ENCODE data around the gene MATN3.

The MATN3 gene

GRCh38 chr2:19973466-19973865, 39.0 kb downstream of the MATN3 start:
- Histone ChIP-seq H3K27me3 (ENCODE audit: control insufficient read depth, insufficient read depth, low read length, poor library complexity, severe bottlenecking) (no peaks in the 10 kb centered on the region), H3K9me3 (ENCODE audit: control insufficient read depth, low read length) (no peaks in the 10 kb centered on the region), H3K36me3 (ENCODE audit: control insufficient read depth, insufficient read depth, low read length) (peaks cover 21% of the 10 kb centered on the region), H3K4me3 (ENCODE audit: insufficient read depth, low read depth, low read length) (no peak overlapping the region), H3K27ac (ENCODE audit: insufficient read depth, low read depth, low read length, poor library complexity, severe bottlenecking) (no peak overlapping the region), H3K4me1 (ENCODE audit: control insufficient read depth, insufficient read depth, low read length) (no peaks in the 10 kb centered on the region)
- WGBS, 2 experiments = 91 to 96% methylated on average over 8 of the region's 8 CpGs

GRCh38 chr2:19971691-19972090, 40.8 kb downstream of the MATN3 start:
- Histone ChIP-seq H3K27ac (ENCODE audit: insufficient read depth, low read depth, low read length, poor library complexity, severe bottlenecking) (no peak overlapping the region), H3K4me1 (ENCODE audit: control insufficient read depth, insufficient read depth, low read length) (no peaks in the 10 kb centered on the region), H3K36me3 (ENCODE audit: control insufficient read depth, insufficient read depth, low read length) (peaks cover 15% of the 10 kb centered on the region), H3K4me3 (ENCODE audit: insufficient read depth, low read depth, low read length) (no peak overlapping the region), H3K9me3 (ENCODE audit: control insufficient read depth, low read length) (no peaks in the 10 kb centered on the region), H3K27me3 (ENCODE audit: control insufficient read depth, insufficient read depth, low read length, poor library complexity, severe bottlenecking) (no peaks in the 10 kb centered on the region)
- 94 to 95% methylated on average over 3 of the region's 3 CpGs for WGBS, 2 experiments

- Histone ChIP-seq H3K4me1 (ENCODE audit: control insufficient read depth, insufficient read depth, low read length) (no peaks in the 10 kb centered on the region), H3K4me3 (ENCODE audit: insufficient read depth, low read depth, low read length) (no peak overlapping the region), H3K27ac (ENCODE audit: insufficient read depth, low read depth, low read length, poor library complexity, severe bottlenecking) (no peak overlapping the region), H3K36me3 (ENCODE audit: control insufficient read depth, insufficient read depth, low read length) (no peaks in the 10 kb centered on the region), H3K27me3 (ENCODE audit: control insufficient read depth, insufficient read depth, low read length, poor library complexity, severe bottlenecking) (no peaks in the 10 kb centered on the region), H3K9me3 (ENCODE audit: control insufficient read depth, low read length) (no peaks in the 10 kb centered on the region)
- 100% methylated on average over 1 of the region's 1 CpG for WGBS, 2 experiments
These were observed 49.1 kb downstream of the MATN3 start for GRCh38 chr2:19963386-19963785.

GRCh38 chr2:19955544-19956422, 56.7 kb downstream of the MATN3 start:
- Histone ChIP-seq H3K36me3 (ENCODE audit: control insufficient read depth, insufficient read depth, low read length) (no peaks in the 10 kb centered on the region), H3K4me3 (ENCODE audit: insufficient read depth, low read depth, low read length) (no peak overlapping the region), H3K9me3 (ENCODE audit: control insufficient read depth, low read length) (no peaks in the 10 kb centered on the region), H3K4me1 (ENCODE audit: control insufficient read depth, insufficient read depth, low read length) (no peaks in the 10 kb centered on the region), H3K27ac (ENCODE audit: insufficient read depth, low read depth, low read length, poor library complexity, severe bottlenecking) (no peak overlapping the region), H3K27me3 (ENCODE audit: control insufficient read depth, insufficient read depth, low read length, poor library complexity, severe bottlenecking) (no peaks in the 10 kb centered on the region)
- WGBS, 2 experiments = 71 to 78% methylated on average over 5 to 6 of the region's 6 CpGs

- Histone ChIP-seq H3K27me3 (ENCODE audit: control insufficient read depth, insufficient read depth, low read length, poor library complexity, severe bottlenecking) (no peaks in the 10 kb centered on the region), H3K27ac (ENCODE audit: insufficient read depth, low read depth, low read length, poor library complexity, severe bottlenecking) (no peak overlapping the region), H3K36me3 (ENCODE audit: control insufficient read depth, insufficient read depth, low read length) (peaks cover 7% of the 10 kb centered on the region), H3K4me1 (ENCODE audit: control insufficient read depth, insufficient read depth, low read length) (no peaks in the 10 kb centered on the region), H3K9me3 (ENCODE audit: control insufficient read depth, low read length) (no peaks in the 10 kb centered on the region), H3K4me3 (ENCODE audit: insufficient read depth, low read depth, low read length) (no peak overlapping the region)
These were observed 63.4 kb downstream of the MATN3 start for GRCh38 chr2:19949071-19949470.

DNA sequence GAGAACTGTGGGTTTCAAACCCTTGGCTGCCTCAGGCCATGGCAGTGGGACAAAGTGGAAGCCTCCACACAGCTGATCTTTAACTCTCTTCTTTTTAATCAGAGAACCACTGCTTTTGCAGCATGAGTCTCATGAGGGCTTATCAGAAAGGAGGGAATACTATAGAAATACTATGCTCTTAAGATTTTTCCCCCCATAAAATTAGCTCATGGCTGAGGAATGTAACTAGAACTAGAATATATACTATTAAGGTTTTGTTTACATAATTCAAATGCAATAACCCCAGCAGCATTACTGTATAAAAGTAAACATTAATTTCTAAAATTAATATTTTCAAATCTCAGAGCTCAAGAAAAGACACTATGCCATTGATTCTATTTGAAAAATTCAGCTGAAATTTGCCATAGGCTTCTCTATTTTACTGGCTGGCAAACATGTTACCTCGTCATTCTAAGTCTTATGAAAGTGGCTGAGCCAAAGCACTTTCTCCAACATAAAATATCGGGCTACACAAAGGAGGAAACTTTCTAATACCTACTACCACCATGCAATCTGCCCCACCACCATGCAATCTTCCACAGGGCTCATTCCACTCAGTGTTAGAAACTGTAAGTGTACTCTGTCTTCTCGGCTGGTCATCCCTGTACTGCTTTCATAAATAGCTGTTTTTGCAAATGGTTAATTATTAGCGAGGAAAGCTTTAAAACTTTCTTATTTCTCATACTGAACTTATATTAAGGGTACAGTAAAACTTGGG, 65.1 kb downstream of the MATN3 start:
- Histone ChIP-seq H3K4me1 (ENCODE audit: control insufficient read depth, insufficient read depth, low read length) (no peaks in the 10 kb centered on the region), H3K4me3 (ENCODE audit: insufficient read depth, low read depth, low read length) (no peak overlapping the region), H3K36me3 (ENCODE audit: control insufficient read depth, insufficient read depth, low read length) (peaks cover 7% of the 10 kb centered on the region), H3K9me3 (ENCODE audit: control insufficient read depth, low read length) (no peaks in the 10 kb centered on the region), H3K27ac (ENCODE audit: insufficient read depth, low read depth, low read length, poor library complexity, severe bottlenecking) (no peak overlapping the region), H3K27me3 (ENCODE audit: control insufficient read depth, insufficient read depth, low read length, poor library complexity, severe bottlenecking) (no peaks in the 10 kb centered on the region)
- WGBS, 2 experiments = 89 to 94% methylated on average over 3 of the region's 4 CpGs

GRCh38 chr2:19944205-19944845, 68.1 kb downstream of the MATN3 start:
- Histone ChIP-seq H3K27me3 (ENCODE audit: control insufficient read depth, insufficient read depth, low read length, poor library complexity, severe bottlenecking) (no peaks in the 10 kb centered on the region), H3K9me3 (ENCODE audit: control insufficient read depth, low read length) (no peaks in the 10 kb centered on the region), H3K4me3 (ENCODE audit: insufficient read depth, low read depth, low read length) (no peak overlapping the region), H3K36me3 (ENCODE audit: control insufficient read depth, insufficient read depth, low read length) (peaks cover 7% of the 10 kb centered on the region), H3K4me1 (ENCODE audit: control insufficient read depth, insufficient read depth, low read length) (no peaks in the 10 kb centered on the region), H3K27ac (ENCODE audit: insufficient read depth, low read depth, low read length, poor library complexity, severe bottlenecking) (peak overlapping the region; percentile 17)
- WGBS, 2 experiments = 24 to 63% methylated on average over 1 to 2 of the region's 2 CpGs

- Histone ChIP-seq H3K4me3 (ENCODE audit: insufficient read depth, low read depth, low read length) (no peak overlapping the region), H3K36me3 (ENCODE audit: control insufficient read depth, insufficient read depth, low read length) (peaks cover 10% of the 10 kb centered on the region), H3K27ac (ENCODE audit: insufficient read depth, low read depth, low read length, poor library complexity, severe bottlenecking) (no peak overlapping the region), H3K9me3 (ENCODE audit: control insufficient read depth, low read length) (no peaks in the 10 kb centered on the region), H3K4me1 (ENCODE audit: control insufficient read depth, insufficient read depth, low read length) (no peaks in the 10 kb centered on the region), H3K27me3 (ENCODE audit: control insufficient read depth, insufficient read depth, low read length, poor library complexity, severe bottlenecking) (no peaks in the 10 kb centered on the region)
- WGBS, 2 experiments = 44 to 79% methylated on average over 1 of the region's 1 CpG
These were observed 69.3 kb downstream of the MATN3 start for GRCh38 chr2:19943189-19943588.

- Histone ChIP-seq H3K36me3 (ENCODE audit: control insufficient read depth, insufficient read depth, low read length) (peaks cover 16% of the 10 kb centered on the region), H3K27ac (ENCODE audit: insufficient read depth, low read depth, low read length, poor library complexity, severe bottlenecking) (no peak overlapping the region), H3K4me1 (ENCODE audit: control insufficient read depth, insufficient read depth, low read length) (no peaks in the 10 kb centered on the region), H3K4me3 (ENCODE audit: insufficient read depth, low read depth, low read length) (no peak overlapping the region), H3K27me3 (ENCODE audit: control insufficient read depth, insufficient read depth, low read length, poor library complexity, severe bottlenecking) (no peaks in the 10 kb centered on the region), H3K9me3 (ENCODE audit: control insufficient read depth, low read length) (no peaks in the 10 kb centered on the region)
These were observed 70.3 kb downstream of the MATN3 start for GRCh38 chr2:19942199-19942598.

All from ectodermal cell (in vitro differentiated cells).